GM21381 (cell line): ENCODE data around the gene FNDC3B.

Source experiments
- ATAC-seq: cut with Tn5 transposase; IDR thresholded peaks from one replicate; pipeline ENCODE4 v1.9.1; 2021; ENCODE audit warnings: mild to moderate bottlenecking, moderate library complexity; ENCODE audit not compliant: unreplicated experiment

Gene FNDC3B

DNA sequence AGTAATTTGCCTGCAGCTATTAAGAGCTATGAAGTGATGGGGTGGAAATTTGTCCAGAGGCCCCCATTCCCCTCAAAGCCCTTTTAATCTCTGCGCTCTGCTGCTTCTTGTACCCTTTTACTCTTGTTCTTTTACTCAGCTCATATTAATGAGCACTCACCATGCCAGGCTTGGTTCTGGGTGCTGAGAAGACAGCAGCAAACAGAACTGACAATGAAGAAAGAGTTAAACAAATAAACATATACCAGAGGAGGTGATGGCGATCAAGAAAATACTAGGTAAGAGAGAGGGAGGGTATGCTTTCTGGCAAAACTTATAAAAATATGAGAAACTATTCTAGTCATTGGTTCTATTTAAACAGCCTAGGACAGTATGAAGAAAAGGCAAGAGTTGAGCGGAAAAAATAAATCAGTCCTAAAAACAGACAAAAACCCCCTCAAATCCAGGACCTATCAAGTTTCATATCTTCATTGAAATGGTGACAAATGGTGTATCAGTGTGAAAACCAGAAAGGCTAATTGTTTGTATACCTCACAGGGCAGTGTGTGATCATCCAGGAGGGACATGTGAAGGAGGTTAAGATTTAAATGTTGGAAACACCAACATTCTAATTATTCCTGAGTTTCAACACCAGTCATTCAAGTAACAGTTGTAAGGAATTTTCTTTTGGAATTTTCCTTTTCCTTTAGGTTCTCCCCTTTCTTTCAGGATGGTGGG, 144.9 kb downstream of the FNDC3B start:
- no peak for ATAC-seq

DNA sequence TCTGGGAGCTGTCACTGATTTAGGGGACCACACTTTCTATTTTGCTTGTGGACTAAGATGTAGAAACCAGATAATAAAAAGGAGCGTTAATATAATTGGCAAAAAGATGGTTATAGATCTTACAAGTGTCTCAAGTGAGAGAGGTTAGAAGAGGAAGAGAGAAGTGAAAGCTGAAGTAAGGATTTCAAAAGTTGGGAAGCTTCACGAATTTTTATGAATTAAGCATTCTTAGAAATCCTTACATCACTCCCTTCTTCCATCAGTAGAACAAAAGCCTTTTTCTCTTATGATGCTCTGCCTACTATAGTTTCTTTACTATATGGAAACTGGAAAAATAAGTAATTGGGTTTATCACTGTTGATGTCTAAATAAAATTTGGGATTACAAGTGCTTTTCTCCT, 146.5 kb downstream of the FNDC3B start:
- no peak for ATAC-seq

DNA sequence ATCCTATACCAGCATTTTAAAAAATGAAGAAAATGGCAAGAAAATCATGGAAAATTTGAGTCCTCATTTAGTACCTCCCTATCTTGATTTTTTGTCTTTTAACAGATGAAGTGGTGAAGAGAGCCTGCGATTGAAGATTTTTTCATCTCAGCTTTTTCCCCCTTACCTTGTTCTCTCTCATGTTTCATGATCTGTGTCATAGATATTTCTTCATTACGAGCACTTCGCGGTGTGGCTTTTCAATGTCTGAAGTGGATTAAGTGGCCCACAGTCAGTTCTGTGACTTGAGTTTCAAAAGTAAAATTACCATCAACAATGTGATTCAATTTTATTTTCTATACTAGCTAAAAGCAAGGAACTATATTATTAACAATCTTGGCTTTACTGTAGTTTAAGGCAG, 147.2 kb downstream of the FNDC3B start:
- no peak for ATAC-seq

DNA sequence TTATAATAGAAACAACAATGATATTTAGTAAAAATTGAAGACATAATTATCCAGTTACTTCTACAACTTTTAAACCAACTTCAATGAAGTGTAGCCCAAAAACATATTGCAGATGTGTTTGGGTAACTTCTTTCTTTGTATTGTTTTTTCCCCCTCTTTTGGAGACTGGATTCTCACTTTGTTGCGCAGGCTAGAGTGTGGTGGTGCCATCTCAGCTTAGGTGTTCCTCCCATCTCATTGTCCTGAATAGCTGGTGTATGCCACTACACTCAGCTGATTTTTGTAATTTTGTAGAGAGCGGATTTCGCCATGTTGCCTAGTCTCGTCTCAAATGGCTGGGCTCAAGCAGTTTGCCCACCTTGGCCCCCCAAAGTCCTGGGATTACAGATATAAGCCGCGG, 148.1 kb downstream of the FNDC3B start:
- ATAC-seq: no peak

DNA sequence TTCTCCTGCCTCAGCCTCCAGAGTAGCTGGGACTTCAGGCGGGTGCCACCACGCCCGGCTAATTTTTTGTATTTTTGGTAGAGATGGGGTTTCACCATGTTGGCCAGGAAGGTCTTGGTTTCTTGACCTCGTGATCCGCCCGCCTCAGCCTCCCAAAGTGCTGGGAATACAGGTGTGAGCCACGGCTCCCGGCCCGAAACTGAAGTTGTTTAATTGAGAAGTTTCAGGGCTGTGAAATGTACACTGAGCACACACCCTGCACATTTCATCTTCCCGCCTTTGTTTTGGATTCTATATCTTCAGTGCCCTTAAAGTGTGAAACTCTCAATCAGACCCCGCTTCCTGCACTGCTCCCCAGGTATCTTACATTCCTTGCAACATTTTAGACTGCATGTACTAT, 149.1 kb downstream of the FNDC3B start:
- no peak for ATAC-seq

DNA sequence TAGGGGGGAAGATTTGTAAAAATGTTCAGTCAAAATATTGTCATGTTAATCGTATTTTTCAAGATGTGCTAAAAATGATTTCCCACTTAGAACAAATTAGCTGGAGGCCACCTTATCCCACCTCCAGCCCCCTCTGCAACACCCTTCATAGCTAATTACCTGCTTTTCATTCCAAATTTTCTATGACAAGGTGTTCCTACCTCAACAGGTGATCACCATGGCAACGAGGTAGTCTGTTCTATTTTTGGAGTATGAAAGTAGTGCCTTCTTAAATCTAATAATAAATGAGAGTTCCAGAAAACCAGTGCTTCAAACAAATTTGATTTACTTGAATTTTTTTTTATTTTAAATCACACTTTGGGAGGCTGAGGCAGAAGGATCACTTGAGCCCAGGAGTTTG, 149.8 kb downstream of the FNDC3B start:
- no peak for ATAC-seq

DNA sequence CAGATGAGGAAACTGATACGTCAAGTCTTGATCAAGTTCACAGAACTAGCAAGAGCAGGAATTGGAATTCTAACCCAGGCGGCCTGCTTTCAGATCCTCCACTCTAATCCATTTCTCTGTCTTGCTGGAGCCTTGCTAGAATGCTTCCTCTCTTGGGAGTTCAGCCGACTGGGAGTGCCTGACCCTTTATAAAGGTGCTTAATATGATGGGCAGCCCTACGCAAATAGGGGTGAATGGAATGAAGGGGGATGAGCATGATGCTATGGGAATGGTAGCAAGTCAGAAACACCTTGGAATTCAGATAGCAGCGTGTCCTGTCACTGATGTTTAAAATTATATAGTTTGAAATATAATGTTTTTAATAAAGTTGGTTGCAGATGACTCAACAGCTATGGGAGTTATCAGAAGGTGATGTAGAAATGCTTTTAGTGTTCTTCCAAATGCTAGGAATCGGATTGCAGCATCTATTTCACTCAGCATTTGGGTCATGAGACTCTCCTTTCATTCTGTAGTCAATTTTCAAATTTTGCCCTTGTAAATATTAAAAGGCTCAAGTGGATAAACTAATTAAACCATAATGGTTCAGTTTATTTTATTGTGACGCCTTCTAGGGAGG, 150.7 kb downstream of the FNDC3B start:
- ATAC-seq: no peak

DNA sequence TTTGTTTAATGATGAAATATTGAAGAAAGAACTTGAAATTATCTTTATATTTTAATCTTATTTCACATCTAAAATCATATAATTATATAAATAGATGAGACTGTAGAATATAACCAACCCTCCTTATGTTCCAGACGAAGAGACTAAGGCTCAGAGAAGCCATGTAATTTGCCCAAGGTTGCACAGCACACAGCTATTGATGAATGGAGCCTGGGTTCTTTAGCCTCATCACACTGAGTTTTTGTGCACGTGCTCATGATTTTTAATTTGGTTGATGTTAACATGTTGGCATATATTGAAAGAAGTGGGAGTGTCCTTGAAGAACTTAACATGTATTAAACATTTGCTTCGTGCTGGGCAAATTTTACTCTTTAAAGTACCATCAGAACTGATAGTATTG, 151.6 kb downstream of the FNDC3B start:
- ATAC-seq: no peak

DNA sequence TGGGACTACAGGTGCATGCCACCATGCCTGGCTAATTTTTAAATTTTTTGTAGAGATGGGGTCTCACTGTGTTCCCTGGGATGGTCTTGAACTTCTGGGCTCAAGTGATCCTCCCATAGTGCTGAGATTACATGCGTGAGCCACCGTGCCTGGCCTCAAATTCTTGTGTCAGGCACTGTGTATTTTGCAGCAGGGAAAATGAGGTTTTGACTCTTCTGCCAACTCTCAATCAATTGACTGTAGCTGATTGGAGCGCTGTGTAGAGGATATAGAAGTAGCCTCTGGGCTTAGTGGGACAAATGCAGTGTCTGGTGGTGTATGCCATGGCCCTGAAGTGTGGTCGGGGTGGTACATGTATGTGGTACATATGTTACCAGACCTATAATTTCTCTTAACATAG, 152.3 kb downstream of the FNDC3B start:
- ATAC-seq: no peak

DNA sequence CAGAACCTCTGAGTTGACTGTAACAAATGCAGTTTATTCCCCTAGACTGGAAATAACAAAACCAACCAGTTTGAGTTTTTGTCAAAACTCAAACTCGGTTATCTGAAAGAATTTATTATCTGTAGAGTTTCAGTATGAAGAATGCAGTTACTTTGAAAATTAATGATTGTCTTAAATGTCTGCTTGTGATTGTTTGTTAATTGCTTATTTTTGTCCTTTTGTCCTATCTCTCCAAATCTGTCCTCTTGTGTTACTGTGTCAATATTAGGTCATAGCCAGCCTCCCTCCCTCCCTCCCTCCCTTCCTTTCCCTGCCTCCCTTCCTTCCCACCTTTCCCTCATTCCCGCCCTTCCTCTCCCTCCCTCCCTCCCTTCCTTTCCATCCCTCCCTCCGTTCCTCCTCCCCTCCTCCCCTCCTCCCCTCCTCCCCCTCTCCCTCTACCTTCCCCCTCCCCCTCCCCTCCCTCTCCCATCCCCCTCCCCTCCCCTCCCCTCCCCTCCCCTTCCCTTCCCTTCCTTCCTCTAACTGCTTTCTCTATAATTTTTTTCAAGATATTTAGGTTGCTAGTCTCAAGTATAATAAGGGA, 153.5 kb downstream of the FNDC3B start:
- no peak for ATAC-seq

DNA sequence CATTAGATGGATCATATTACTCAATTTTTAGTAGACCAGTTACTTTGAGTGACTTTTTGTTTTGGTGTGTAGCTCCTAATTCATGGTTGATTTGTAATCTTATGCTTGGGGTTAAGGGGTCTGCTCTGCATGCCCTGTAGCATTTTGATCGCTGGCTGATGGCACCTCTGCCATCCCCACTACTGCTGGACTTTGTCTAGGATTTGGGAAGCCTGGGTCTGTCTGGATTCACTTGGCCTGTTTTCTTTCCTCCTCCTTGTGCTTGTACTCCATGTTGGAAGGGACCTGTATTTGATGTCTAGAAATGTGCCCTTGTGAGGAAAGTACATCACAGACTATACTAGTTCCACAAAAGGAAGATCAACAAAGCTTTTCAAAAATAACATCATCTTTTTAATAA, 154.1 kb downstream of the FNDC3B start:
- ATAC-seq: no peak

DNA sequence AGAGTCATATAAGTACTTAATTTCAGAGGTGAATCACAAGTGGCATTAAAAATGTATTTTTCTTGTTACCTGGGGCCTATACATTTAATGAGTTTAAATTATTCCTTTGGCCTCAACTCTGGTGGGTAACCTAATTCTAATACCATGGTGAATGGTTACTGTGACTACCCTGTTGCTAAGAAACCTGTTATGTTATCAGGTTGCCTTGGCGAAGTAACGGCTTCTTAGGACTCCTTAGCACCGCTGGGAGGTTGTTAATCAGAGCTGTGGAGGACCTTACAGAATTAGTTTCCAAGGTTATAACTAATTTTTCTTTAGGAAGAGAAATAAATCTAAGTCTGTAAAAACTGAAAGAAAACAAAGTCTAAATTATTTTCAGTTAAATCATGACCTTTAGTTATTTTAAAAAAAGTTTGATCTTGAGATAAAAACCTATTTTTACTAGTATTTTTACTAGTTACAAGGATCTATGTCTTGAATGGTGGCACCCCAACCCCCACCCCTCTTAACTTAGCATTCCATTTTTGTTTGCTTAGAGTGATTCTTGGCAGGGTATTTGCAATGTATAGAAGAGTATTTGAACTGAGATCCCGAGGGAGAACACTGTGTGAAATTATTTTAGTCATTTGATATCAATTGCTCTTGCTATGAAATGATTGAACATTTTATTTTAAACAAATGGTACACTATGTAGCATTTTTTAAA, 155.5 kb downstream of the FNDC3B start:
- ATAC-seq: no peak

DNA sequence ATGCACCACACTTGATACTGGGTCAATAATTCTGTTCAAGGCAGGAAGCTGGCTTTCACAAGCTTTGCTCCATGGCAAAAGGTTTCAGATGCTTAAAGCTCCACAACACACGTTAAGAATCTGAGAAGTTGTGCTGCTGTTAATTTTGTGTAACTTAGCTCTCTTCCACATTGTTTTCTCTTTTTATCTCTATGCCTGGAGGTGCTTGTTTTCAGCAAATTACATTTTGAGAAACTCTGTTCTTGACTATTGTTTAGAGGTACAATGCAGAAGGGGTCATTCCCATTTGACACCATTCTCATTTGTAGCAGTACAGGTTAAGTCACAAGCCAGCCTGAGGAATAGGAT, 156.0 kb downstream of the FNDC3B start:
- ATAC-seq: no peak

DNA sequence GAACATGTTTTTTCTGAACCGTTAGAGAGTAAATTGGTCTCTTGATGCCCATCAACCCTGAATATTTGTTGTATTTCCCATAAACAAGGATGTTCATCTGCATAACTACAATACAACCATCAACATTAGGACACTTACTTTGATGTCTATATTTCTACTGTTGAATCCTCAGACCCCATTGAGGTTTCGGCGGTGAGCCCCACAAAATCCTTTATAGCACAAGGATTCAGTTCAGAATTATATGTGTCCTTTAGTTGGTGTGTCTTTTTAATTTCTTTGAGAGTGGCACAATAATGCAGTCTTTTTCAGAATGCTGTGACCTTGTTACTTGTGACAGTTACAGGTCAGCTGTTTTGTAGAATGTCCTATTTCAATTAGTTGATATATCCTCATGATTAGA, 158.0 kb downstream of the FNDC3B start:
- ATAC-seq: no peak

DNA sequence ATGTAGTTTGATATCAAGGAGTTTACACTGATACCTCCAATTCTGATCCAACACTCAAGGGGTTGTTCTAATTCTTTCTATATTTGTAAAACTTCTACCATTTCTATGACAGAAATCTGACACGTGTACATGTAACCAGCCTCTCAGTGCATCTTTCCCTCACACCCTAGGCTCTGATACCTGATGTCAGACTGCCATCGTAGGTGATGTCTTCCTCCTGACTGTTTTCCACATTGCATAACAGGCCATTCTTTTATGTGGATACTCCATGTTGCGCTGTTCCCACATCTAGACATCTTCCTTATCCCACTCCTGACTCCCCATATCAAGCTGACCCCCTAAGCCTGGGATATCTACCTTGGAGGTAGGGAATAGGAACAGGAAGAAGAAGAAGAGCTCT, 159.1 kb downstream of the FNDC3B start:
- no peak for ATAC-seq

DNA sequence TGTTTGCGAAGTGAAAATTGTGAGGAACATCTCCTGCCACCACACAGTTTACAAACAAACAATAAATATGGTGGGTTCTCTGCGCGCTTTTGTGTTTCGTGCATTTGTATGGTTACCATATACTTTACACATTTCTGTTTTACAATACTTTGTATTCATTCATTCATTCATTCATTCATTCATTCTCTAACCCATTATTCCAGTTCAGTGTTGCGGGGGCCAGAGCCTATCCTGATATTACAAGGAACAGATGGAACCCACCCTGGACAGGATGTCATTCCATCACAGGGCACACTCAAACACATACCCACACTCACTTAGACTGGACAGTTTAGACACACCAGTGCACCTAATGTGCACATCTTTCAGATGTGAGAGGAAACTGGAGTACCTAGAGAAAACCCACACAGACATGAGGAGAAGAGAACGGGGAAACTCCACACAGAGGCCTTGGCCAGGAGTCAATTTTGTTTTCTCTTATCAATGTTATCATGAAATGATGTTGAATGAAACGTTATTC, 160.5 kb downstream of the FNDC3B start:
- ATAC-seq: no peak

DNA sequence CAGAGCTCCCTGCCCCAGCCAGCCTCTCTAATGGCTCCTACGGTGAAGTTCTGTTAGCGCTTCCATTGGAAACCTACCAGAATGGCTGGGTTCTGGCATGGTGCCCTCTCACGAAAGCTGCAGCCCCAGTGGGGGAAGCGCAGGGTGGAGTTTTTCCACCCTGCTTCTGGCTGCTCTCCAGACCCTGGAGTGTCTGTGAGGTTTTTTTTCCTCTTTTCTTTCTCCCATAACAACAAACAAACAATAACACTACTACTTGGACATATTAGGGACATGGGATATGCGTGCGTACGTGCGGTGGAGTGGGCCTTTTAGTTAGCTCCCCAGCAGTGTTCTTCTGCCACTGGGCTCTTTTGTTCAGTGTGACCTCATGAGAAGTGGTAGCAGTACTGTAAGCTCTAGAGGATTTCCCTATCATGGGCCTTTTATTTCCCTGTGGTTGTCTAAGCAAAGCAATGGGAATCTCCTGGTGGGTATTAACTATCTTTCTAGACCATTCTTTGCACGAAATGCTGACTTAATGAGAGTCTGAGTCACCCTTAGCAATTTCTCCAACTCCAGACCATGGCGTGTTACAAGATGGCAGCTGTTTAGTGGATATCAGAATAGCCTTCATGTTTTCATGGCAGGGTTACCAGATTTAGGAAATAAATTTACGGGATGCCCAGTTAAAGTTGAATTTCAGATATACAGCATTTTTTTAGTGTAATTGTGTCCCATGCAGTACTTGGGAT, 161.9 kb downstream of the FNDC3B start:
- no peak for ATAC-seq

DNA sequence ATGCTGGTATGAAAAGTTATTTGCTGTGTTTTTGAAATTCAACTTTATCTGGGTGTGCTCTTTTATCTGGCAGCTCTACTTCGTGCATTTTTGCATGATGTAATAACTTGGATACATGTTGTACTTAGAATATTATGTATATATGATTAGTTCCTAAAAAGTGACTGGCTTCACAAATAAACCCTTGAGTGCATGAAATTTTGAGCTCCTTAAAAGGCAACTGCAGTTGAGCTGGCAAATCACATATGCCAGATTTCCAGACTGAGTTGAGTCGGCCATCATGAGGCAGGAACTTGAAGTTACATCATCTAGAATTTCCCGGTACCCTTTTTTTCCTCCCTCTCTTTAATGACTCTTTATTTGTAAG, 162.5 kb downstream of the FNDC3B start:
- ATAC-seq: no peak

DNA sequence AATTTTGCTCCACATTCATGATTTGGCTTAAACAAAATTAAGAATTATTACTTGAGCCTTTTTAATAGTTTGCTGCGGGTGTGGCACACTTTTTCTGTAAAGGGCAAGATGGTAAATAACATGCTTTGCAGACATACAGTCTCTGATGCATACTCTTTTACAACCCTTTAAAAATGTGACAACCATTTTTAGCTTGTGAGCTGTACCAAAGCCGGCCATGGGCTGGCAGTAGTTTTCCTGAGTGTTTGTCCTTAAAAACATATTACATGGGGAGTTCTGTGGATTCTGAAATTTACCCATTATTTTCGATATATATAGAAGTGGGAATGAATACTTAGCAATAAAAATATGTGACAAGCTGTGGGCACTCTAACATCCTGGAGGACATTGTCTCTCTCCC, 163.4 kb downstream of the FNDC3B start:
- no peak for ATAC-seq

DNA sequence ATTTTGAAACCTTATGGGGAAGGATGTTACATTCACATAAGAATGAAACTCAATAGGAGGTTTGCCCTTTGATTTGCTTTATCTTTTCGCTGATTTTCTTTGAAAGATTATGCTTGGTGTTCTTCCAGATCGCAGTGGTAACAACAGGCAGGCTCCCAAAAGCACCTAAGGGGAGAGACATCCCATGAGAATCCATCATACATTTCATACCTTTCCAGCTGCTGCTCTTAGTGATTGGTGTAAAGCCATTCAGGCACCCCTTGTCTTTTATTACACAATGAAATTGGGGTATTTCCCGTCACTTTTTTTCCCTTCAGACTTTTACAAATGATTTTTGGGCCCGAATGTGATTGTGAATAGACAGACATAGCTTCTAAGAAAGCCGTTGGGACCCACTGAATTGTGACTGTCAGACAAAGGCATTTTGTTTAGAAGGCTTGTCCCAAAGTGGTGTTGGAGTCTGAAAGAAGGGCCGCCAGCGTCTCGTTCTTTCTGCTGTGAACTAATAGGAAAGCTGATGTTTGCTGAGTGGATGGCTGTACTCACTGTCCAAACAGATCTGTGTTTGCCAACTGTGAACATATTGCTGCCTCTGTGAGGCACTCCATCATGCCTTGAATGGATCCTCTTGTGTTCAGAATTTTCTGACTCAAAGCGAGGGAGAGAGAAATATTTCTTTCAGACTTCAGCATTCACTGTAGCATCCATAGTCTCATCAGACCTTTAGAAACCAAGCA, 164.3 kb downstream of the FNDC3B start:
- ATAC-seq: no peak

DNA sequence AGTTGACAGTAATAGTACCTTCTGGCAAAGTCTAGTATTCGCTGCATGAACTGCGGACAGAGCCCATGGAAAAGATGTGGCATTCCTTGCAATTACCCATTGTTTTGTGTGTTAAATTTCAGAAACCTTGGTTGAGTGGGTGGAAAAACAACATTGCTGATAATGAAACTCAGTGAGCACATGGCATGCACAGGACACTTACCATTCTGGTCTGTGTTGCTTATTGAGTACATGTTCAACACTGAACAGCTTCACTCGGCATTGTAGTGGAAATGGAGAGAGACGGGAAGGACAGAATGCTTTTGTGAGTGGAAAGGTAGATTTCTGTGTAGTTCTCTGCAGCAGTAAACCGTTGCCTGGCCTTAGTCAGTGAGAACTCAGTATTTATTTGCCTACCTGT, 165.3 kb downstream of the FNDC3B start:
- no peak for ATAC-seq
